ENCODE results near the gene ATXN3L.

Gene ATXN3L

DNA sequence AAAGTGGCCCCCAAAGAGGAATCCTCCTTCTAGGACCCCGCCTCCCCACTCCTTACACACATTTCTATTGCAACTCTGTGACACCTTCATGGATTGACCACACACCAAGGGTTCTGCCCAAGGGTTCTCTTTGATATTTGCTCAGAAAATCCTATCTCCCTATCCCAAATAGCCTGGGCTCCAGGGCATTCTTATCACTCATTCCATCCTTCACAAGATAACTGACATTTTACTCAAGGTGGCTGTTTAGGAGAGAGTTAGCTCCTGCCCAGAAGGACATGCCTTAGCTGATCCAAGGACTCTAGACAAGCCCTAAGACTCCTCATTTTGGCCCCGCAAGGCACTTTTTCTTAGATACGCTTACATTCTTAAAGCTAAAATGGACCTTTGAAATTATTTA lies 47.4 kb downstream of the ATXN3L start (continued):
- TF ChIP-seq, protein P1, sequence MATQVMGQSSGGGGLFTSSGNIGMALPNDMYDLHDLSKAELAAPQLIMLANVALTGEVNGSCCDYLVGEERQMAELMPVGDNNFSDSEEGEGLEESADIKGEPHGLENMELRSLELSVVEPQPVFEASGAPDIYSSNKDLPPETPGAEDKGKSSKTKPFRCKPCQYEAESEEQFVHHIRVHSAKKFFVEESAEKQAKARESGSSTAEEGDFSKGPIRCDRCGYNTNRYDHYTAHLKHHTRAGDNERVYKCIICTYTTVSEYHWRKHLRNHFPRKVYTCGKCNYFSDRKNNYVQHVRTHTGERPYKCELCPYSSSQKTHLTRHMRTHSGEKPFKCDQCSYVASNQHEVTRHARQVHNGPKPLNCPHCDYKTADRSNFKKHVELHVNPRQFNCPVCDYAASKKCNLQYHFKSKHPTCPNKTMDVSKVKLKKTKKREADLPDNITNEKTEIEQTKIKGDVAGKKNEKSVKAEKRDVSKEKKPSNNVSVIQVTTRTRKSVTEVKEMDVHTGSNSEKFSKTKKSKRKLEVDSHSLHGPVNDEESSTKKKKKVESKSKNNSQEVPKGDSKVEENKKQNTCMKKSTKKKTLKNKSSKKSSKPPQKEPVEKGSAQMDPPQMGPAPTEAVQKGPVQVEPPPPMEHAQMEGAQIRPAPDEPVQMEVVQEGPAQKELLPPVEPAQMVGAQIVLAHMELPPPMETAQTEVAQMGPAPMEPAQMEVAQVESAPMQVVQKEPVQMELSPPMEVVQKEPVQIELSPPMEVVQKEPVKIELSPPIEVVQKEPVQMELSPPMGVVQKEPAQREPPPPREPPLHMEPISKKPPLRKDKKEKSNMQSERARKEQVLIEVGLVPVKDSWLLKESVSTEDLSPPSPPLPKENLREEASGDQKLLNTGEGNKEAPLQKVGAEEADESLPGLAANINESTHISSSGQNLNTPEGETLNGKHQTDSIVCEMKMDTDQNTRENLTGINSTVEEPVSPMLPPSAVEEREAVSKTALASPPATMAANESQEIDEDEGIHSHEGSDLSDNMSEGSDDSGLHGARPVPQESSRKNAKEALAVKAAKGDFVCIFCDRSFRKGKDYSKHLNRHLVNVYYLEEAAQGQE (tag by site-specific recombination; IDR thresholded peaks at IDR 0.05): no peak
- TF ChIP-seq ZNF37A (tag by site-specific recombination; IDR thresholded peaks at IDR 0.05): no peak
- TF ChIP-seq, protein P2, sequence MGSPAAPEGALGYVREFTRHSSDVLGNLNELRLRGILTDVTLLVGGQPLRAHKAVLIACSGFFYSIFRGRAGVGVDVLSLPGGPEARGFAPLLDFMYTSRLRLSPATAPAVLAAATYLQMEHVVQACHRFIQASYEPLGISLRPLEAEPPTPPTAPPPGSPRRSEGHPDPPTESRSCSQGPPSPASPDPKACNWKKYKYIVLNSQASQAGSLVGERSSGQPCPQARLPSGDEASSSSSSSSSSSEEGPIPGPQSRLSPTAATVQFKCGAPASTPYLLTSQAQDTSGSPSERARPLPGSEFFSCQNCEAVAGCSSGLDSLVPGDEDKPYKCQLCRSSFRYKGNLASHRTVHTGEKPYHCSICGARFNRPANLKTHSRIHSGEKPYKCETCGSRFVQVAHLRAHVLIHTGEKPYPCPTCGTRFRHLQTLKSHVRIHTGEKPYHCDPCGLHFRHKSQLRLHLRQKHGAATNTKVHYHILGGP (tag by site-specific recombination; IDR thresholded peaks at IDR 0.05): no peak
- no peak for TF ChIP-seq HOXA7 (CRISPR knock-in tag; IDR thresholded peaks at IDR 0.05; ENCODE audit: borderline replicate concordance)
- TF ChIP-seq ZNF155 (tag by site-specific recombination; IDR thresholded peaks at IDR 0.05): no peak
- TF ChIP-seq ZBTB17 (tag by site-specific recombination; IDR thresholded peaks at IDR 0.05): no peak
- TF ChIP-seq ZNF561 (tag by site-specific recombination; IDR thresholded peaks at IDR 0.05; ENCODE audit: borderline replicate concordance): no peak
- no peak for TF ChIP-seq ZNF514 (tag by site-specific recombination; IDR thresholded peaks at IDR 0.05)

DNA sequence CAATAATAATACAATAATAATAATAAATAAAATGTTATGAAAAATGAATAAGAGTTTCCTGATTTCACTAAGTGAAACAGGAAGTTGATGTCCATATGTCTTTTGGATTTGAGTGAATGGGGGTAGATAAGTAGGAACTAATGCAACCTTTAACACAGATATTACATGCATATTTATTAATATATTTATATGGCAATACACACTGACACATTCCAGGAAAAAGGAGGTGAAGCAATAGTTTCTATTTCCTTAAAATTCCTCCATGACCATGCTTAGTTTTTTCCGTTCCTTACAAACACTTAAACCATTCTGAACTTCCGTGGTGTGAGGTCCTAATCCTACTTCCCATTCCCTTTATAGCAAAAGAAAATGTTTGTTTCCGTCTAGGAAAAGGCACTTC lies 48.3 kb downstream of the ATXN3L start:
- no peak overlapping the region for H3K4me3 ChIP-seq (ENCODE audit: low read depth, low read length)
- no peak overlapping the region for H3K27ac ChIP-seq (ENCODE audit: extremely low read depth, low read depth, low read length)
- H3K4me1 ChIP-seq (ENCODE audit: control insufficient read depth, insufficient read depth, low read length): peaks cover 4% of the 10 kb centered on the region
- H3K36me3 ChIP-seq (ENCODE audit: control insufficient read depth in 2 of 2, insufficient read depth in 1 of 2, low read length in 2 of 2): no peaks in the 10 kb centered on the region
- no peaks in the 10 kb centered on the region for H3K9me3 ChIP-seq (ENCODE audit: control insufficient read depth, insufficient read depth, low read depth, low read length)
- ChIA-PET CTCF (no interaction called here), POLR2A (no interaction called here)
- TF ChIP-seq ZNF670 (tag by site-specific recombination; IDR thresholded peaks at IDR 0.05; ENCODE audit: low read depth): no peak
- TF ChIP-seq ZNF560 (tag by site-specific recombination; IDR thresholded peaks at IDR 0.05; ENCODE audit: borderline replicate concordance): no peak
- TF ChIP-seq ZNF155 (tag by site-specific recombination; IDR thresholded peaks at IDR 0.05): no peak
- TF ChIP-seq ZNF114 (tag by site-specific recombination; IDR thresholded peaks at IDR 0.05): no peak
- no peak for TF ChIP-seq TRIM28 (IDR thresholded peaks at IDR 0.05; ENCODE audit: borderline replicate concordance, low read length)
- TF ChIP-seq, protein P1 (tag by site-specific recombination; IDR thresholded peaks at IDR 0.05): no peak
- no peak for TF ChIP-seq ZNF791 (tag by site-specific recombination; IDR thresholded peaks at IDR 0.05)
- TF ChIP-seq INSM2 (tag by site-specific recombination; IDR thresholded peaks at IDR 0.05): no peak
- TF ChIP-seq SCRT2 (tag by site-specific recombination; IDR thresholded peaks at IDR 0.05): no peak
- TF ChIP-seq, protein P3, sequence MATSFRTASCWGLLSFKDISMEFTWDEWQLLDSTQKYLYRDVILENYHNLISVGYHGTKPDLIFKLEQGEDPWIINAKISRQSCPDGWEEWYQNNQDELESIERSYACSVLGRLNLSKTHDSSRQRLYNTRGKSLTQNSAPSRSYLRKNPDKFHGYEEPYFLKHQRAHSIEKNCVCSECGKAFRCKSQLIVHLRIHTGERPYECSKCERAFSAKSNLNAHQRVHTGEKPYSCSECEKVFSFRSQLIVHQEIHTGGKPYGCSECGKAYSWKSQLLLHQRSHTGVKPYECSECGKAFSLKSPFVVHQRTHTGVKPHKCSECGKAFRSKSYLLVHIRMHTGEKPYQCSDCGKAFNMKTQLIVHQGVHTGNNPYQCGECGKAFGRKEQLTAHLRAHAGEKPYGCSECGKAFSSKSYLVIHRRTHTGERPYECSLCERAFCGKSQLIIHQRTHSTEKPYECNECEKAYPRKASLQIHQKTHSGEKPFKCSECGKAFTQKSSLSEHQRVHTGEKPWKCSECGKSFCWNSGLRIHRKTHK (tag by site-specific recombination; IDR thresholded peaks at IDR 0.05): no peak
- no peak for TF ChIP-seq HOXA7 (CRISPR knock-in tag; IDR thresholded peaks at IDR 0.05; ENCODE audit: borderline replicate concordance)
- TF ChIP-seq PRDM1 (tag by site-specific recombination; IDR thresholded peaks at IDR 0.05): no peak
- no peak for TF ChIP-seq ZNF513 (tag by site-specific recombination; IDR thresholded peaks at IDR 0.05)
- no peak for TF ChIP-seq ZNF510 (tag by site-specific recombination; IDR thresholded peaks at IDR 0.05; ENCODE audit: insufficient replicate concordance)

Measured in HEK293 (cell line).